ENCODE measurements around the gene TMEM181. TPM values are rescaled to one million over a fixed set of nuclear protein-coding genes. Genes with fewer than 3 reads are reported as not detected.
A peak's percentile ranks its signal among the peaks of the same experiment; 100 is the strongest.

Gene TMEM181, protein sequence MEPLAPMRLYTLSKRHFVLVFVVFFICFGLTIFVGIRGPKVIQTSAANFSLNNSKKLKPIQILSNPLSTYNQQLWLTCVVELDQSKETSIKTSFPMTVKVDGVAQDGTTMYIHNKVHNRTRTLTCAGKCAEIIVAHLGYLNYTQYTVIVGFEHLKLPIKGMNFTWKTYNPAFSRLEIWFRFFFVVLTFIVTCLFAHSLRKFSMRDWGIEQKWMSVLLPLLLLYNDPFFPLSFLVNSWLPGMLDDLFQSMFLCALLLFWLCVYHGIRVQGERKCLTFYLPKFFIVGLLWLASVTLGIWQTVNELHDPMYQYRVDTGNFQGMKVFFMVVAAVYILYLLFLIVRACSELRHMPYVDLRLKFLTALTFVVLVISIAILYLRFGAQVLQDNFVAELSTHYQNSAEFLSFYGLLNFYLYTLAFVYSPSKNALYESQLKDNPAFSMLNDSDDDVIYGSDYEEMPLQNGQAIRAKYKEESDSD
- polyA plus RNA-seq = 10 to 100 TPM; 14.9 to 41.1 (median 19.1) TPM
- long read RNA-seq, donor 1, partial matches to known transcripts = 26 of 26 reads
- long read RNA-seq, donor 1, other reads (novel, unspliced or antisense) = 0 of 26 reads
- long read RNA-seq, donor 2, partial matches to known transcripts = 8 of 8 reads
- long read RNA-seq, donor 2, other reads (novel, unspliced or antisense) = 0 of 8 reads
- long read RNA-seq, donor 3, partial matches to known transcripts = 7 of 7 reads
- long read RNA-seq, donor 3, other reads (novel, unspliced or antisense) = 0 of 7 reads
- long read RNA-seq, donor 4 = 0 reads
- long read RNA-seq, donor 5 = 0 reads
- long read RNA-seq, donor 6, partial matches to known transcripts = 0 of 6 reads
- long read RNA-seq, donor 6, other reads (novel, unspliced or antisense) = 6 of 6 reads
- long read RNA-seq, donor 7 = 0 reads
- long read RNA-seq, donor 8 = 0 reads
- long read RNA-seq, donor 9 = 0 reads
- long read RNA-seq, donor 10, full-length matches to known transcripts = 1 of 10 reads
- long read RNA-seq, donor 10, partial matches to known transcripts = 0 of 10 reads
- long read RNA-seq, donor 10, other reads (novel, unspliced or antisense) = 9 of 10 reads

DNA sequence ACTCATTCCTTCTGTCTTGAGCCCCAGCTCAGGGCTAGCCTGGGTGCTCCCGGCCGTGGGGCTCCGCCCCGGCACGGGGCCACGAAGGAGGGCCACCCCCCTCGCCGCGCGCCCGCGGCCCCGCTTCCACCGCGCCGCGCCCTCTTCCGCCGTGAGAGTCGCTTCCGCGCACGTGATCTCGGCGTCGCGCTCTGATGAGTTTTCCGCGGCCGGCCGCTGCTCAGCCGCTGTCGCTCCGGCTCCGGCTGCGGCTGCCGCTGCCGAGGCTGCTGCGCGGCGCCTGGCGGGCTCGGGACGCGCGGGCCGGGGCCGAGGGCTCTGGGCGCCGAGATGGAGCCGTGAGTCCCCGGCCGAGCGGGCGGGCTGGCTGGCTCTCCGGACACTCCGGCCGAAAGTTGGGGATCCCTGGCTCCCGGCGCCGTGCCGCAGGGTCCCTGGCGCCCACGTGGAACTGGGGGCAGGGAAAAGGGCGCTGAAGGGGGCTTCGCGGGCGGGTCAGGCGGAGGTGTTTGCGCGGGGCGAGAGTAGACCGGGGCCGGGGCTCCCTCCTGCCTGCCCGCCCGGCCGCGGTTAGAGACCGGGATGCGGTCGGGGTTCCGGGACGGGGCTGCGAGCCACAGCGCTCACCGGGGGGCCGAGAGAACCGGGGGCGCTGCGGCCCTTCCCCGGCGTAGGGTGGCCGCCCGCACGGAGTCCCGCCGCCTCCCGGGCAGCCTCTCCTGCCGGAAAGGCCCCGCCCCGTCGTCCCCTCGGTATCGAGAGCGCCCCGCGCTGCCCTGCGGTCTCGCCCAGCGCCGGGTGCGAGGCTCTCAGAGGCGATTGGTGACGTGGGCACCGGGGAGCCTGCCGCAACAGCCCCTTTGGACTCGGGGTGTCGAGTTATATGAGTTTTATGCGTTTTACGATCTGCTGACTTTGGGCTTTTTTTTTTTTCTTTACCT, at the start of gene TMEM181:
TSS of gene TMEM181 (plus strand) at position 197 of the 941 bp plus-strand sequence. CDS start at position 331, 134 bp downstream.
- FAIRE-seq = no peak

DNA sequence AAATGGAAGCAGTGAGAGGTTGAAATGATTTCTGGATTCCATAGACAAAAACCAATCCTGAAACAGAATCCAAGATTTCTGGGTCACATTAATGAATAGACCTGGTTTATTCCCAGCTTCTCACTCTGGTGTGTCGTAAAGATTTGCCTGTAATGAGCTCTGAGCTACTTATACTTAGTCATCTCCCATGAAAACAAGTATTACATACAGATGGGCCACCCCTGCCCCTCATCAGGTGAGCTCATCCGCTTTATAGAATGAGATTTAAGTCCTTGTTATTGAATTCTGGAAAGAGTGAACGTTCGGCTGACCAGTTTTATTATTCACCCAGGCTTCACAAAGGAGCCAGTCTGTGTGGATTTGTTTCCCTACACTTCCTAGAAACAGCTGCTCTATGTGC, 47.1 kb upstream of the TMEM181 start:
- peaks cover 0 to 7% (median 0%) of the 10 kb centered on the region in 3 donors for H3K36me3 ChIP-seq (ENCODE audit: control insufficient read depth in 3 of 3, insufficient read depth in 2 of 3, low read depth in 1 of 3, low read length in 3 of 3)
- no peaks in the 10 kb centered on the region for H3K27me3 ChIP-seq (ENCODE audit: control insufficient read depth in 3 of 3, insufficient read depth in 3 of 3, low read length in 3 of 3)
- no peaks in the 10 kb centered on the region for H3K9me3 ChIP-seq (ENCODE audit: control insufficient read depth in 2 of 2, insufficient read depth in 1 of 2, low read depth in 1 of 2, low read length in 1 of 2)
- FAIRE-seq (no peak), DNase-seq (no peak)
- H3K27ac ChIP-seq (ENCODE audit: low read depth in 1 of 3, low read length in 2 of 3) = no peak overlapping the region
- peaks cover 0 to 4% (median 0%) of the 10 kb centered on the region in 3 donors for H3K4me1 ChIP-seq (ENCODE audit: control insufficient read depth in 3 of 3, insufficient read depth in 2 of 3, low read depth in 1 of 3, low read length in 2 of 3)
- no peak overlapping the region for H3K4me3 ChIP-seq (ENCODE audit: low read depth in 1 of 3, low read length in 3 of 3)
- 77 to 87% (median 81%) methylated on average over 4 of the region's 4 CpGs for WGBS, 3 donors

More for the DNA sequence above, at the start of gene TMEM181:
- peaks cover 2 to 14% (median 12%) of the 10 kb centered on the region in 3 donors for H3K4me1 ChIP-seq (ENCODE audit: control insufficient read depth in 3 of 3, insufficient read depth in 2 of 3, low read depth in 1 of 3, low read length in 2 of 3)
- peak within 1 kb of the TSS; percentile 88 to 96 (median 94) for H3K27ac ChIP-seq (ENCODE audit: low read depth in 1 of 3, low read length in 2 of 3)
- H3K27me3 ChIP-seq (ENCODE audit: control insufficient read depth in 3 of 3, insufficient read depth in 3 of 3, low read length in 3 of 3) = peaks cover 0 to 3% (median 0%) of the 10 kb centered on the region in 3 donors
- no peaks in the 10 kb centered on the region for H3K9me3 ChIP-seq (ENCODE audit: control insufficient read depth in 2 of 2, insufficient read depth in 1 of 2, low read depth in 1 of 2, low read length in 1 of 2)
- WGBS, 3 donors = 0 to 1% (median 1%) methylated on average over 90 to 120 of the region's 120 CpGs
- DNase-seq = peak; percentile 83 to 96
- H3K36me3 ChIP-seq (ENCODE audit: control insufficient read depth in 3 of 3, insufficient read depth in 2 of 3, low read depth in 1 of 3, low read length in 3 of 3) = peaks cover 0 to 18% (median 0%) of the 10 kb centered on the region in 3 donors
- H3K4me3 ChIP-seq (ENCODE audit: low read depth in 1 of 3, low read length in 3 of 3) = peak within 1 kb of the TSS; percentile 64 to 96 (median 83)

DNA sequence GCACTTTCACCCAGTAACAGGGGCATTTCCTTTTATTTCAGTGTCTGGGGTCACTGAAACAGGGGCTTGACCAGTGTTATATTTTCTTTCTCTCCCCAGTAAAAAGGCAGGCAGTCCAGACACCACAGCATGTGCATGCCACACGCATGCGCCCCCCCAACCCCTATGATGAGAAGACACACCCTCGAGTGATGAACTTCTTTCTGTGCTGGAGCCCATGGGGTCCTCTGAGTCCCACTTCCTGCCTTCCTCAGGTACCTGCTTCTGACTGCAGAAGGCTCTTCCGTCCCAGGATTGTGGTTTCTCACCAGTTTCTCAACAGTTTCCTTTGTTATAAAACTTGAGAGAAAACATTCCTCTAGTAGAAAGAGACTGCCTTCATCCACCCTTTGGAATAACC, 45.7 kb upstream of the TMEM181 start:
- FAIRE-seq = no peak
- no peaks in the 10 kb centered on the region for H3K9me3 ChIP-seq (ENCODE audit: control insufficient read depth in 2 of 2, insufficient read depth in 1 of 2, low read depth in 1 of 2, low read length in 1 of 2)
- DNase-seq = no peak
- no peak overlapping the region for H3K27ac ChIP-seq (ENCODE audit: low read depth in 1 of 3, low read length in 2 of 3)
- H3K27me3 ChIP-seq (ENCODE audit: control insufficient read depth in 3 of 3, insufficient read depth in 3 of 3, low read length in 3 of 3) = no peaks in the 10 kb centered on the region
- H3K4me3 ChIP-seq (ENCODE audit: low read depth in 1 of 3, low read length in 3 of 3) = no peak overlapping the region
- H3K4me1 ChIP-seq (ENCODE audit: control insufficient read depth in 3 of 3, insufficient read depth in 2 of 3, low read depth in 1 of 3, low read length in 2 of 3) = peaks cover 0 to 4% (median 0%) of the 10 kb centered on the region in 3 donors
- WGBS, 3 donors = 69 to 87% (median 74%) methylated on average over 4 of the region's 4 CpGs
- H3K36me3 ChIP-seq (ENCODE audit: control insufficient read depth in 3 of 3, insufficient read depth in 2 of 3, low read depth in 1 of 3, low read length in 3 of 3) = peaks cover 0 to 2% (median 0%) of the 10 kb centered on the region in 3 donors

DNA sequence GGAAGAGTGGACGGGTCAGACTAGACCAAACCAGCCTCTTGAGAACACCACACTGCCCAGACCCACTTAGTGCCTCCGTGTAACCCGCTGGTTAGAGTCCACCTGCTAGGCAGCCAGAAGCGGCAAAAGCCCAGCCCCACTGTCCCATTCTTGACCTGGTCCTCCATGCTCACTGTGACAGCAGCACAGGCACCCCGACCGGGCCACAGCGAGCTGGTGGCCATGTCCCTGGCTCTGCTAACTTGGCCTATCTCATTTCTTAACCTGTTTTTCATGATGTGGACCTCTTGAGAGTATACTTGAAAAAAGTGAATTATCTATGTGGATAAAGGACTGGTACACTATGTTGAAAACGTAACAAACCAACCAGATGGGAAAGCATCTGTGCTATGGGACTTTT, 44.9 kb upstream of the TMEM181 start:
- WGBS, 3 donors = 94 to 96% (median 95%) methylated on average over 8 of the region's 8 CpGs
- Histone ChIP-seq H3K27me3 (ENCODE audit: control insufficient read depth in 3 of 3, insufficient read depth in 3 of 3, low read length in 3 of 3) (no peaks in the 10 kb centered on the region), H3K4me1 (ENCODE audit: control insufficient read depth in 3 of 3, insufficient read depth in 2 of 3, low read depth in 1 of 3, low read length in 2 of 3) (peaks cover 0 to 4% (median 0%) of the 10 kb centered on the region in 3 donors), H3K27ac (ENCODE audit: low read depth in 1 of 3, low read length in 2 of 3) (no peak overlapping the region), H3K4me3 (ENCODE audit: low read depth in 1 of 3, low read length in 3 of 3) (no peak overlapping the region), H3K36me3 (ENCODE audit: control insufficient read depth in 3 of 3, insufficient read depth in 2 of 3, low read depth in 1 of 3, low read length in 3 of 3) (no peaks in the 10 kb centered on the region), H3K9me3 (ENCODE audit: control insufficient read depth in 2 of 2, insufficient read depth in 1 of 2, low read depth in 1 of 2, low read length in 1 of 2) (no peaks in the 10 kb centered on the region)
- DNase-seq (no peak), FAIRE-seq (no peak)

DNA sequence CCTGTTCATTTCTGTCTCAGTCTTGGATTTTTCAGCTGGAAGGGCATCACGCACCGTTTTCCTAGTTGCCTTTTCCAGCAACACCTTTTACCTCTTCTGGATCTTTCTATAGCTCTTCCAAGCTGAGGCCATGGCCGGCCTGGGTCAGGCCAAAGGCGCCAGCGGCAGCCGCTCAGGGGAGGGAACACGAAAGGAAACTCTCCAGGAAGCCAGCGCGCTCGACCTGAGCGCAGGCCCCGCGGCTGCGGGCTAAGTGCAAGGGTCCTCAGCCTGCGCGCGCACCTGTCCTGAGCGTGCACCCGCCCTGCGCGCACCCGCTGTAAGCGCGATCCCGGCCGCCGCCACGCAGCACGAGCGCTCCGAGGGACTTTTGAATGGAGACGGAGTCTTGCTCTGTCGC, 43.8 kb upstream of the TMEM181 start:
- H3K9me3 ChIP-seq (ENCODE audit: control insufficient read depth in 2 of 2, insufficient read depth in 1 of 2, low read depth in 1 of 2, low read length in 1 of 2) = no peaks in the 10 kb centered on the region
- H3K36me3 ChIP-seq (ENCODE audit: control insufficient read depth in 3 of 3, insufficient read depth in 2 of 3, low read depth in 1 of 3, low read length in 3 of 3) = no peaks in the 10 kb centered on the region
- H3K27ac ChIP-seq (ENCODE audit: low read depth in 1 of 3, low read length in 2 of 3) = no peak overlapping the region
- DNase-seq (peak; percentile 57 to 84), FAIRE-seq (no peak)
- H3K4me1 ChIP-seq (ENCODE audit: control insufficient read depth in 3 of 3, insufficient read depth in 2 of 3, low read depth in 1 of 3, low read length in 2 of 3) = peaks cover 0 to 4% (median 0%) of the 10 kb centered on the region in 3 donors
- no peaks in the 10 kb centered on the region for H3K27me3 ChIP-seq (ENCODE audit: control insufficient read depth in 3 of 3, insufficient read depth in 3 of 3, low read length in 3 of 3)
- peak overlapping the region in 2 of 3 donors; percentile 13 to 25 for H3K4me3 ChIP-seq (ENCODE audit: low read depth in 1 of 3, low read length in 3 of 3)
- WGBS, 3 donors = 10 to 33% (median 26%) methylated on average over 31 to 33 of the region's 33 CpGs

DNA sequence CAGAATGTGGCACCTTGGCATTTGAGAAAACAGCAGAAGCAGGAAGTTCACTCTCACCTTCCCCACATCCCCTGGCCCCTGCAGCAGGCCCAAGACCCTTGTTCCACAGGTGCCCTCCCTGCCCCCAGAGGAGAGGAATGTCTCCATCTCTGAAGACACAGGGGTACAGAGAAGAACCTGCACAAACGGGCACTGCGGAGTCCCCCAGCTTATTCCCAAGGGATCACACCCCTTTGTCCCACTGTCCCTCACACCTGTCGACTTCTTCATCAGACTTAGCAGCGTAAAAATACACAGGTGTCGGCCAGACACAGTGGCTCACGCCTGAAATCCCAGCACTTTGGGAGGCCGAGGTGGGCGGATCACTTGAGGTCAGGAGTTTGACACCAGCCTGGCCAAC, 42.9 kb upstream of the TMEM181 start:
- Histone ChIP-seq H3K4me1 (ENCODE audit: control insufficient read depth in 3 of 3, insufficient read depth in 2 of 3, low read depth in 1 of 3, low read length in 2 of 3) (peaks cover 0 to 4% (median 0%) of the 10 kb centered on the region in 3 donors), H3K36me3 (ENCODE audit: control insufficient read depth in 3 of 3, insufficient read depth in 2 of 3, low read depth in 1 of 3, low read length in 3 of 3) (no peaks in the 10 kb centered on the region), H3K27ac (ENCODE audit: low read depth in 1 of 3, low read length in 2 of 3) (no peak overlapping the region), H3K9me3 (ENCODE audit: control insufficient read depth in 2 of 2, insufficient read depth in 1 of 2, low read depth in 1 of 2, low read length in 1 of 2) (no peaks in the 10 kb centered on the region), H3K27me3 (ENCODE audit: control insufficient read depth in 3 of 3, insufficient read depth in 3 of 3, low read length in 3 of 3) (no peaks in the 10 kb centered on the region), H3K4me3 (ENCODE audit: low read depth in 1 of 3, low read length in 3 of 3) (no peak overlapping the region)
- FAIRE-seq = no peak
- no peak for DNase-seq
- 86 to 90% (median 89%) methylated on average over 8 of the region's 8 CpGs for WGBS, 3 donors

- H3K27me3 ChIP-seq (ENCODE audit: control insufficient read depth in 3 of 3, insufficient read depth in 3 of 3, low read length in 3 of 3) = no peaks in the 10 kb centered on the region
- WGBS, 3 donors = 79 to 83% (median 81%) methylated on average over 5 of the region's 5 CpGs
- no peaks in the 10 kb centered on the region for H3K36me3 ChIP-seq (ENCODE audit: control insufficient read depth in 3 of 3, insufficient read depth in 2 of 3, low read depth in 1 of 3, low read length in 3 of 3)
- FAIRE-seq = no peak
- DNase-seq = no peak
- H3K4me1 ChIP-seq (ENCODE audit: control insufficient read depth in 3 of 3, insufficient read depth in 2 of 3, low read depth in 1 of 3, low read length in 2 of 3) = peaks cover 0 to 4% (median 0%) of the 10 kb centered on the region in 3 donors
- H3K4me3 ChIP-seq (ENCODE audit: low read depth in 1 of 3, low read length in 3 of 3) = no peak overlapping the region
- no peaks in the 10 kb centered on the region for H3K9me3 ChIP-seq (ENCODE audit: control insufficient read depth in 2 of 2, insufficient read depth in 1 of 2, low read depth in 1 of 2, low read length in 1 of 2)
- H3K27ac ChIP-seq (ENCODE audit: low read depth in 1 of 3, low read length in 2 of 3) = no peak overlapping the region
Measured at GRCh38 chr6:158517581-158517980, 42.3 kb upstream of the TMEM181 start.
